Stimulated activated CD4-positive, alpha-beta T cell treated with anti-CD3 and anti-CD28 coated beads, Interleukin-1b, Interleukin-23, amount 100 ng/mL, for 4 hours (primary cell): Measurements from ENCODE around the gene RAD18.

ENCODE experiments used
- DNase-seq, 2 donors: peaks; one replicate each; pipeline ENCODE4 v3.0.0-alpha.2; 2020; ENCODE audit warnings: low read depth in 2 of 2

RAD18 gene

GRCh38 chr3:8864402-8865350 lies 98.6 kb downstream of the RAD18 start:
- DNase-seq: no peak

DNA sequence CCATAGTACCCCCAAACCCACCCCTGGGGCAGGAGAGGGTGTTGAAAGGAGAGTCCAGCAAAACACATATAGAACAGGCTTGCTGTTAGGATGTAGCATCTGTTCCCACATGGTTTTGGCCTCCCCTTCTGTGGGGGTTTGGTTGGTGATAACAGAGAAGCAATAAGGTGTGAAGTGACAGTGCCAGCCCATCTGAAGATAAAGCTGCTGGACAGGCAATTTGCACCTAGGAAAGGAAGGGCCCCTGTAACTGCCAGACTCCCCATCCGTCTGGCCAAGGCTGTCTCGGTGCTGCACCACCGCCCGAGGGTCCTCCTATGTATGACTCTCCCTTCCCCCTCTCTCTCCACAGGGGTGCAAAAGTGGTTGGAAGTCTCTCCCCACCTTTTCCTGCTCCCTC lies 99.4 kb downstream of the RAD18 start:
- DNase-seq: no peak

DNA sequence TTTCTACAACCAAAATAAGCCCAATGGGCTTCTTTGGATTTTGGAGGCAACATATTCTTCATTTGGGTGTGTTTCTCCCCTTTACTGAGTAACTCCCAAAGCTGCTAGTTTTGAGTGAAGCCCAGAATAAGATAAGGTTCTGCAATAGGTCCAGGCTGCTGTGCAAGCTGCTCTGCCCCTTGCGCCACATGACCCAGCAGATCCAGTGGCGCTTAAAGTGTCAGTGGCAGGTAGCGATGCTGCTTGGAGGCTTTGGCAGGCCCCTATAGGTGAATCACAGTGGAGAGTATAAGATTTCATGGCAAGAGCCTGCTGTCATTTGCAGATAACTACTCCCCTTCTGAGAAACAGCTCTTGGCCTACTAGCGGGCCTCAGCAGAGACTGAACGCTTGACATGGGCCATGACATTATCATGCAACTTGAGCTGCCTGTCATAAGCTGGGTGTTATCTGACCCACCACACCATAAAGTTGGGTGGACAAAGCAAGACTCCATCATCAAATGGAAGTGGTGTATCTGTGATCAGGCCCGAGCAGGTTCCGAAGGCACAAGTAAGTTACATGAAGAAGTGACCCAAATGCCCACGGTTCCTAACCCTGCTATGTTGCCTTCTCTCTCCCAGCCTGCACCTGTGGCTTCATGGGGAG lies 105.4 kb downstream of the RAD18 start:
- no peak for DNase-seq

DNA sequence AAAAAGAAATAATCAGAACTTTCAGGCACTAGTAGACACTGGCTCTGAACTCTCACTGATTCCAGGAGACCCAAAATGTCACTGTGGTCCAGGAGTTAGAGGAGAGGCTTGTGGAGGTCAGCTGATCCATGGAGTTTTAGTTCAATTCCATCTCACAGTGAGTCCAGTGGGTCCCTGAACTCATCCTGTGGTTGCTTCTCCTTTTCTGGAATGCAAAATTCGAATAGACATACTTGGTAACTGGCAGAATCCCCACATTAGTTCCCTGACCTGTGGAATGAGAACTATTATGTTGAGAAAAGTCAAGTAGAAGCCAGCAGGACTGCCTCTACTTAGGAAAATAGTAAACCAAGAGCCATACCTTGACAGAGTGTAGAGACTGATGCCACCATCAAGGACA lies 106.6 kb downstream of the RAD18 start:
- DNase-seq: no peak

- no peak for DNase-seq
Measured at GRCh38 chr3:8856071-8856470, 107.2 kb downstream of the RAD18 start.

DNA sequence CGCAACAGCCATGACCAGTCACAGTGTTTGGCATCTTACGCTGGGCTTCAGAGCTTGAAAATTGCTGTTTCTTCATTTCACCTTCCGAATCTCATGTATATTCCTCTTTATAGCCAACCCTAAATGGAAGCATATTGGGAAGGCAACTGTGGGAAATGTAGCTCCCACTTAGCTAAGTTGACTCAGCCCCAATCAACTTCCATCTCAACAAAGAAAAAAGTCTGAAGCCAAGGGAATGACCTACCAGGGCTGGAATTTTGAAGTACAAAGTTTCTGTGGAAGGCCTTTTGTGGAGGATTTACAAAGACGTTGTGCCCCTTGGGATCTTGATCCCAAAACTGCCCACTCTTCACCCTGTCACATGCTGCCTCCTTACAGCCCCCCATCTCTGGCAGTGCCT lies 108.6 kb downstream of the RAD18 start:
- no peak for DNase-seq

GRCh38 chr3:8853081-8853480 lies 110.2 kb downstream of the RAD18 start:
- DNase-seq: no peak

DNA sequence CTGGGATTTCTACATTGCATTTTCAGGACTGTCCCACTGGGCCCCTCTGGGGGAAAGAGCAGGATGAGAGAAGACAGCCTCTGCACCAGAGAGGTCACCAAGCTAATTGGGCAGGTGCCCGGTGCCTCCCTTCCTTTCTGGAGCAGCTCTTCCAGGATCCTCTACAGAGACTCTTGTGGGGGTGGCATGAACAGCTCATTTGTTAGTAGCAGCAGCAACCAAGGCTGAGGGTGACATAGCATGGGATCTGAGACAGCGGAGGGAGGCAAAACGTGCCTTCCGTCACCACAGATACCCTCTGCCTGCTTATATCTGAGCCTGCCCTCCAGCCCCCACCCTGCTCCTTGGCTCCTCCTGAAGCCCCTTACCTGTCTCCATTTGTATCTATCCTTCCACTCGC lies 110.8 kb downstream of the RAD18 start:
- DNase-seq: no peak

DNA sequence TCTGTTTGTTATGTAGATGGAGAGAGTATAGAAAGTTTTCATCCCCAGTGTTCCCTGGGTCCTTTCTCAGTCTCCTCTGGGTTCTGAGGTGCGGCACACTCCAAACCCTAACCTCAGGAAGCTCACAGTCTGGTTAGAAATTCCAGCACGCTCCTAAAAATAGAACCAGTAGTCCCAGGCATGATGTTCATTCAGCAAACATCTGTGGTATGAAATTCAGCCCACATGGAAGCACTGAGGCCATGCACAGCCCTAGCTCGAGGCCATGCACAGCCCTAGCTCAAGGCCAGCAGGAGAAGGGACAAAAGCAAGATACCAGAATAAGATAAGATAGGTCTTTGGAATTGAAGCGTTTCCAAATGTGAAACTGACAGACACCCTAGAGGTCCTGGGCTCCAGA lies 111.6 kb downstream of the RAD18 start:
- no peak for DNase-seq

DNA sequence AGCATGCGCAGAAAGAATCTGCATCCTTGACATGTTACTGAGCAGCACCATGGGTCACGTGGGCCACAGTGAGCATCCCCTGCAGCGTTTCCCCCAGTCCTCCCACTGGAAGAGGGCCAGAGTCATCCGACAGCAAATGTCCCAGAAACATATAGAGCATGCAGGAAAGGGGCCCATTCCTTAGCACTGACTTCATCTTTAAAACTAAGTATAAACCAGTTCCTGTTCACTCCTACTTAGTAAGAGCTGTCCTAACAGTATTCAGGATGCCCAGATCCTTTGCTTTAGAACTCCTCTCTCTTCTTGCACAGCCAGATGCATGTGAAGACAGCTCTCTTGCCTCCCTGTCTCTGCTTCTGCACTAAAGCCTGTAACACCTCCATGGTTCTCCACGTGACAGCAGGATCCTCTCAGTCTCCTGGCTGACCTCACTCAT lies 114.6 kb downstream of the RAD18 start:
- no peak for DNase-seq

- no peak for DNase-seq
Measured at GRCh38 chr3:8847317-8847716, 116.0 kb downstream of the RAD18 start.

DNA sequence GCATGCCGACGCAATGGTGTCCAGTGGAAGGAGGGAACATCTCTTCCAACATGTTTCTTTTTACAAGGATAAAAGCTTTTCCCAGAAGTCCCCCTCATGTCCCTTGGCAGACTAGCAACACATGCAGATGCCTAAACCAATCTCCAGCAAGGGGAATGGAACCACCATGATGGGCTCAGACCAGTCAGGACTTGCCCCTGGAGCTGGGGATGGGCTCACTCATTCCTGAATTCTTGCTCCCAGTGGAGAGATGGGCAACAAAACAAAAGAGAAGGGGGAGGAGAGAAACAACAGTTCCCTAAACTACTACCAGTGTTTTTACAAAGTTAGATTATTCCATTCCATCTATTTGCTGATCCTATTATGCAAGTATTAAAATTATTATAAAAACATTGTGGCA lies 117.1 kb downstream of the RAD18 start:
- no peak for DNase-seq

DNA sequence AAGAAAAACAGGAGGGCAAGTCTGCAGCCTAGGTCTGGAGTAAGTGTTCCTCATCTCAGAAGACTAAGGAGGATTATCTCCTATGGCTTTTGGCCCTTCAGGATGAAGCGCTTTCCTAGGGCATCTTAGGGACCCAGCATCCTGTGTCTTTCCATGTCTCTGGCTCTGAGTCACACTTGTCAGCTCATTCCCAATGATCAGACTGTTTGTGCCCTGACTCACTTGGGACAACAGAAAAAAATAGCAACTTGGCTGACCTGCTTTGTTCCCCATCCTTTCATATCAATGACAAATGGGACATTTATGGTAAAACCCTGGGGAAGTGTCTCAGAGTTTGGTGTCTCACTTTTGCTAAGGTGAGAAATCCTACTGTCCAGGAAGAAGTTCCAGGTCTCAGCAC lies 117.6 kb downstream of the RAD18 start:
- DNase-seq: no peak

DNA sequence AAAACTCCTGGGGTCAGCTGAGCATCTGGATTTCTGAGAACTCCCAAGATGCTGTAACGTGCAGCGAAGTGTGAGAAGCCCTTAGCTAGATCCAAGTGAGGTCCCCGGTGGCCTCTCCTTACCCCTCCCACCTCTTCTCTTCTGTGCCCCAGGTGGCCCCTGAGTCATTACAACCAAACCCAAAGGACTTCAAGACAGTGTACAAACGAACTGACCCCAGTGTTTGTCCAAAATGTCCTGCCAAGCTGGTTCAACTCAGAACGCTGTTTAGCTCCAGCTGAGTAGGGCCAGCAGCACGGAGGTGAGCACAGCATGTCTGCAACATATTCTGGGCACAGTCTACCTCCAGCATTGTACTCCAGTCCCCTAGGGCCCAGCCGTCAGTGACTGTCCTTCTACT lies 119.9 kb downstream of the RAD18 start:
- no peak for DNase-seq

DNA sequence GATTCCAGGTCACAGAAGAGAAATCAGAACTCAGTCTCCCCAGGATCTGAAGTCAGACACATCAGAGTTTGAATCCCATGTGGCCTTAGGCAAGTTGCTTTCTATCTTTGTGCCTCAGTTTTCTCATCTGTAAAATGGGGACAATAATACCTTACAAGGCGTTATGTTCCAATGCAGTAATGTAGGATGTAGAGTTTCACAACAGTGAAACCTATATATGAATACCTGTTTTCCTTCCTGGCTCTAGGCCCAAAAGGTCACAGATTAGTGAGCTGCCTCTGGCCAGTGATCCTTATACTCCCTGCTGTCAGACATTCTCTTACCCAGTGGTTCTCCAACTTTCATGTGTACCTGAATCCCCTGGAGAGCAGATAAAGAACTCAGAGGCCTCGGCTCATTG lies 121.0 kb downstream of the RAD18 start:
- DNase-seq: no peak

- no peak for DNase-seq
Measured at GRCh38 chr3:8841472-8841871, 121.8 kb downstream of the RAD18 start.

- no peak for DNase-seq
Measured at GRCh38 chr3:8840556-8840955, 122.7 kb downstream of the RAD18 start.

GRCh38 chr3:8839607-8840325 lies 123.5 kb downstream of the RAD18 start:
- no peak for DNase-seq

DNA sequence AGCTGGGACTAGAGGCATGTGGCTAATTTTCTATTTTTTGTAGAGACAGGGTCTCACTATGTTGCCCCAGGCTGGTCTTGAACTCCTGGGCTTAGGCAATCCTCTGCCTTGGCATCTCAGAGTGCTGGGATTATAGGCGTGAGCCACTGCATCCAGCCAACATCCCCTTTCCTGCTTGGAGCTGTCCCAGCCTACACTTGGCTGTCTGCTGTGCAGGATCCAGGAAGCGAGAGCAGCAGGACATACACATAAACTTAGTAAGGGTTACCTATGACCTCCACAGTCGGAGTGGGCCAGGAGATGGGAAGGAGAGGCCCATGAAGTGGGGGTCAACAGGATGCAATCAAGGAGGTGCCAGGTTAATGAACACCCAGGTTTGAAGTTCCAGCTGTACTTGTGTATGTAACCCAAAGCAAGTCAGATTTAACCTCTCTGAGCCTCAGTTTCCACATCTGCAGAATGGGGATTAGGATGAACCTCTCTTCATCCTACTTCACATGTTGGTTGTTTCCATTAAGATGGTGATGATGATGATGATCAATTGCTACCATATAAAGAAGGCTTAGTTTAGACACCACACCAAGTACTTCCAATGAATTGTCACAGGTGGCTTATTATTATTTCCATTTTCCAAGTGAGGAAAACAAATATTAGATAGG lies 124.4 kb downstream of the RAD18 start:
- DNase-seq: no peak

GRCh38 chr3:8838234-8838633 lies 125.0 kb downstream of the RAD18 start:
- no peak for DNase-seq

DNA sequence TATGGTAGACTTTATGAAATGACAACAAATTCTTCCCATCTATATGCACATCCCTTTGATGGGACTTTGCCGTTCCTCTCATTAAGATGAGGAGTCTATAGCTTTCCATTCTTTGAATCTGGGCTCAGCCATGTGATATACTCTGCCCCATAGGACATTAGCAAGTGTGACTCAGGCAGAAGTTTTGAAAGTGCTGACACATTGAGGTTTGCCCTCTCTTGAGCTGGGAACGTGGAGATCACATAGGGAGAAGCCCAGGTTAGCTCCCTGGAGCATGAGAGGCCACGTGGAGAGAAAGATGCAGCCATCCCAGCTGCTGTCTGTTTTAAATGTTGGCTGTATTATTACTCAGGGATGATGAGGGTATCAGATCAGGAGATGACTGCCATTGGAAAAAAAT lies 126.1 kb downstream of the RAD18 start:
- DNase-seq: no peak

DNA sequence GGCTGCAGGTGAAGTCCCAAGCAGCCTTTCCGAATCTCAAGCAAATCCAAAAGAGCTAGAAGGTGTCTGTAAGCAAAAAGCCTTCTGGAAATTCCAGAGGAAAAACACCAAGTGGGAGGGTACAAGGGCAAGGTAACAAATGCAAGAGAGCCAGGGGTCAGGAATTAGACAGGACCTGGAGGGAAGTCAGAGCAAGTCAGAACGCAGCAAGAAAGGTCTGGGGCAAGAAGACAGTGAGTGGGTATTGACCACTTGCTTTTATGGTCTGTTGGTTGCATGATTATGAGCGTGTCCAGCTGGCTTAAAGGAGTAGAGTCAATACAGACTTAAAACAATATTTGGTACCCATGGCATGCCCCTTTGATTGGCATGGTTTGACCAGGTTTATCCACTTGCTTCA lies 127.2 kb downstream of the RAD18 start:
- no peak for DNase-seq
